Fibroblast of the conjunctiva (primary cell): ENCODE results near the gene BAX.
"Not testable (repeated sequence)": the region's sequence is repeated elsewhere in the genome, so short reads cannot be mapped to it uniquely, and the experiment has no call there.

Source experiments
- DNase-seq: peaks from one replicate; pipeline ENCODE4 v3.0.0-alpha.2; 2010; ENCODE audit warnings: low read depth

Gene BAX

DNA sequence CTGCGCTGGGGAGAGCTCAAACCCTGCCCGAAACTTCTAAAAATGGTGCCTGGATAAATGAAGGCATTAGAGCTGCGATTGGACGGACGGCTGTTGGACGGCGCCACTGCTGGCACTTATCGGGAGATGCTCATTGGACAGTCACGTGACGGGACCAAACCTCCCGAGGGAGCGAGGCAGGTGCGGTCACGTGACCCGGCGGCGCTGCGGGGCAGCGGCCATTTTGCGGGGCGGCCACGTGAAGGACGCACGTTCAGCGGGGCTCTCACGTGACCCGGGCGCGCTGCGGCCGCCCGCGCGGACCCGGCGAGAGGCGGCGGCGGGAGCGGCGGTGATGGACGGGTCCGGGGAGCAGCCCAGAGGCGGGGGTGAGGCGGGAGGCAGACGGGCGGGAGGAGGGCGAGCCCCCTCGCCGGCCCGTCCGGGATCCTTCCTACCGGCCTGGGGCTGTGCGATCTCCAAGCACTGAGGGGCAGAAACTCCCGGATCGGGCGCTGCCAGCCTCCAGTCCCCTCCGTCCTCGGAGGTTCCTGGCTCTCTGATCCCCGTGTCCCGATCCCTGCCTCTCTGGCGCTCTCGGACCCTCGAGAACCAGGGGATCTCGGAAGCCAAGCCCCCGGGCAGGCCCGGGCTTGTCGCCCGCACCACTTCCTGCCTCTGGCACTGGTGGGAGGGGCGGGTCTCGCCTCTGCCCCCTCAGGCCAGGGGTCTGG, at the start of gene BAX:
TSS of gene BAX (plus strand) at position 281 of the 713 bp plus-strand sequence. CDS start at position 335, 54 bp downstream.
- peak; percentile 96 for DNase-seq

DNA sequence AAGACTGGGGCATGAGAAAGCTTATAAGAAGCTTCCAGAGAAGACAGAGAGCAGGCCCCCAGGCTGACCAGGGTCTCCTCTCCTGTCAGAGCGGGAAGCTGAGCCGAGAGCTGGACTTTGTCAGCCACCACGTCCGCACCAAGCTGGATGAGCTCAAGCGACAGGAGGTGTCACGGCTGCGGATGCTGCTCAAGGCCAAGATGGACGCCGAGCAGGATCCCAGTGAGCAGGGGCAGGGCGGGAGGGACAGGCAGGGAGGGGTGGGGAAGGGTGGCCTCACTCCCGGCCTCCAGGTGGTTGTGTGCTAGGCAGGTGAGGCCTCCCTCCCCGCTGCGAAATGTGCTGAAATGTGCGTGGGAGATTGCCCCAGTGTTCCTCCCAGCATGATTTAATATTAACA, 49.0 kb upstream of the BAX start:
- DNase-seq, result no peak

- no peak for DNase-seq
These were observed 48.4 kb upstream of the BAX start for GRCh38 chr19:48906324-48906723.

DNA sequence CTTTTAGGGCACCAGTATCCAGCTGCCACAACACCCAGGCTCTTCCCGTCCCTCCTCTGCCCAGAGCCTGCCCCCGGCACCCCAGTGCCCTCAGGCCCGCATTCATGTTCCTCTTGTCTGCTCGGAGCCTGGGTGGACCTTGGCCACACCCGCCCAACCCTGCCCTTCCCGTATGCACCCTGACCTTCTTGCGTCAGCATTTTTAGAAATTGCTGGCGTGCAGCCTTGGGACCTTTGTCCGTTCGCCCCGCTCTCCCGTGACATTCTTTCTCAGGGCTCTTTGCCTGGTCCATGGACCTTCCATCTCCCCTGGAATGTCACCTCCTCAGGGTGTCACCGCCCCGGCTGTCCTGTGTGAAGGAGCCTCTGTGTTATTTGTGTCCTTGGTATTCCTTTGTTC, 47.0 kb upstream of the BAX start:
- DNase-seq, result no peak

DNA sequence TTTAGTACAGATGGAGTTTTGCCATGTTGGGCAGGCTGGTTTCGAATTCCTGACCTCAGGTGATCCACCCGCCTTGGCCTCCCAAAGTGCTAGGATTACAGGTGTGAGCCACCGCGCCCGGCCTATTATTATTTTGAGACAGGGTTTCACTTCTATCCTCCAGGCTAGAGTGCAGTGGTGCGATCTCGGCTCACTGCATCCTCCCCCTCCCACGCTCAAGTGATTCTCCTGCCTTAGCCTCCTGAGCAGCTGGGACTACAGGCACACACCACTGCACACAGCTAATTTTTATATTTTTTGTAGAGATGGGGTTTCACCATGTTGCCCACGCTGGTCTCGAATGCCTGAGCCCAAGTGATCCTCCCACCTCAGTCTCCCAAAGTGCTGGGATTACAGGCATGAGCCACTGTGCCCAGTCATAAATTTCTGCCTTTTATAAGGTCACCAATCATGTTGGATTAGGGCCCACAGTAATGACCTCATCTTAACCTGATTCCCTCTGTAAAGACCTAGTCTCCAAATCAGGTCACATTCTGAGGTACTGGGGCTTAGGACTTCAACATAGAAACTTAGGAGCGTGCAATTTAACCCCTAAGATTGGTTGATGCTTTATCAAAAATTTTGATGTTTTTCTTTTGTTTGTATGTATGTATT, 45.1 kb upstream of the BAX start:
- not testable (repeated sequence) for DNase-seq

- DNase-seq, result no peak
These were observed 43.9 kb upstream of the BAX start for GRCh38 chr19:48910803-48911202.

DNA sequence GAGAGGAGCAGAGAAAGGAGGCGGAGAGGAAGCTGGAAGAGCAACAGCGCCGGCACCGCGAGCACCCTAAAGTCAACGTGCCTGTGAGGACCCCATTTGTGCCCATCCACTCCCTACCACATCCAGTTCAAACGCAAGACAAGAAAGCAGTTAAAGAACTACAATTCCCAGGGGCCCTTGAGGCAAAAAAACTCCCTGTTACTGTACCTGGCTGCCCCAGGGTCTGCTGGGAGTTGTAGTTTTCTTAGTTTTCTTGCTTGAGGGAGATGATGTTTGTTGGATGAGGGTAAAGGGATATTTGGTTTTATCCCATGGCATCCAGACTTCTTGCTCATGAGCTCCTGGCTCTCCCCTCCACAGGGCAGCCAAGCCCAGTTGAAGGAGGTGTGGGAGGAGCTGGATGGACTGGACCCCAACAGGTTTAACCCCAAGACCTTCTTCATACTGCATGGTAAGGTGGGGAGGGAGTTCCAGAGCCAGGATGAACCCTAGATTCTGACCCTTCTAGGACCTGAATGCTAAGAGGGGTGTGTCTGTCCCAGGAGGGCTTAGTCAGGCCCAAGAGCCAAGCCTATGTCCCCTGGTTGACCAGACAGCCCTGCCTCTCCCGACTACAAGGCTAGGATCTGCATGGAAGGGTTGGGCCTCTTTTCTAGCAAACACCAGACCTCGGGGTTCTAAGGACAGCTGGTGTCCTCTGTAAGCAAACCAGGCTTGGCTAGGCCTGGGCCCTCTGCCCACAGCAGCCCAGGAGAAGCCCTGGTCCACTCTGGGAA, 41.4 kb upstream of the BAX start:
- no peak for DNase-seq

DNA sequence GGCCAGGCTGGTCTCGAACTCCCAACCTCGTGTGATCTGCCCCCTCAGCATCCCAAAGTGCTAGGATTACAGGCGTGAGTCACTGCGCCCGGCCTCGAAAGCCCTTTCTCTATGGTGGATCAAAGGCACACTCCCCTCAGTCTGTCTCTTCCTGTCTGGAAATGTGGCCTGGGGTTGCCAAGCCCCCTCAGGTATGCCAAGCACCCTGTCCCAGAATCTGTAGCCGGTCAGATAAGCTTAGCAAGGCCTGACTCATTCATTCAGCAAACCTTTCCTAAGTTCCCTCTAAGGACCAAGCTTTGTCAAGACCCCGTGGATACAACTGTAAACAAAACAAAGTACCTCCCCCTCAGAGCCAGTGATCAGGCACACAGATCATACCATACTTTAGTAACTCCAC, 40.5 kb upstream of the BAX start:
- no peak for DNase-seq

GRCh38 chr19:48915757-48916156, 38.9 kb upstream of the BAX start:
- no peak for DNase-seq

DNA sequence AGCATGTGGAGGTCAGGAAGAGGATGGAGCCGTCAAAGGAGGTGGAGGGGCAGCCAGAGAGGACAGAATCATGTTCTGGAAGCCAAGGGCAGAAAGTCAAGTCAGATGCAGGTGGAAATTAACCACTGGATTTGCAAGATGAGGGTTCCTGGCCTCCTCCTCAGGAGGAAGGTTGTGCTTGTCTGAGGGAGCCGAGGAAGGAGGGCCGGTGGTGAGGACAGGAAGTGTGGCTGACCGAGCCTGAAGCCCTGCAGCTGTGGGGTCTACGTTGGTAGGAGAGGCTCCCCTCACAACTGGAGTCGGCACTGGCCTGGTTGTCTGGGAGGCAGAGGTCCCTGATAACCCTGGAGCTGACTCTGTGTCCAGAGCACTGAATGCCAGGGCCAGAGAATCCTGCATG, 36.6 kb upstream of the BAX start:
- DNase-seq, result no peak

- no peak for DNase-seq
These were observed 35.9 kb upstream of the BAX start for GRCh38 chr19:48918801-48919247.

GRCh38 chr19:48919271-48919670, 35.4 kb upstream of the BAX start:
- not testable (repeated sequence) for DNase-seq

DNA sequence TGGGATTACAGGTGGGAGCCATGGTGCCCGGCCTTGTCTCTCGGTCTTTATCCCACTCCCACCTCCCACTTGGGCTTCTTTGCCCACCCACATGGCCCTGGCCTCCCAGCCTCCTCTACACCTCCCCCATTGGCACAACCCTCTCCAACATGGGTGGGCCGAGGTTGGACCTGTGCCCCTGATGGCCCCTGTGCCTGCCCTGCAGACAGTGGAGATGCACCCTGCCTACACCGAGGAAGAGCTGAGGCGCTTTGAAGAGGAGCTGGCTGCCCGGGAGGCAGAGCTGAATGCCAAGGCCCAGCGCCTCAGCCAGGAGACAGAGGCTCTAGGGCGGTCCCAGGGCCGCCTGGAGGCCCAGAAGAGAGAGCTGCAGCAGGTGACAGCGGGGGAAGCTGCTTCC, 33.7 kb upstream of the BAX start:
- no peak for DNase-seq

DNA sequence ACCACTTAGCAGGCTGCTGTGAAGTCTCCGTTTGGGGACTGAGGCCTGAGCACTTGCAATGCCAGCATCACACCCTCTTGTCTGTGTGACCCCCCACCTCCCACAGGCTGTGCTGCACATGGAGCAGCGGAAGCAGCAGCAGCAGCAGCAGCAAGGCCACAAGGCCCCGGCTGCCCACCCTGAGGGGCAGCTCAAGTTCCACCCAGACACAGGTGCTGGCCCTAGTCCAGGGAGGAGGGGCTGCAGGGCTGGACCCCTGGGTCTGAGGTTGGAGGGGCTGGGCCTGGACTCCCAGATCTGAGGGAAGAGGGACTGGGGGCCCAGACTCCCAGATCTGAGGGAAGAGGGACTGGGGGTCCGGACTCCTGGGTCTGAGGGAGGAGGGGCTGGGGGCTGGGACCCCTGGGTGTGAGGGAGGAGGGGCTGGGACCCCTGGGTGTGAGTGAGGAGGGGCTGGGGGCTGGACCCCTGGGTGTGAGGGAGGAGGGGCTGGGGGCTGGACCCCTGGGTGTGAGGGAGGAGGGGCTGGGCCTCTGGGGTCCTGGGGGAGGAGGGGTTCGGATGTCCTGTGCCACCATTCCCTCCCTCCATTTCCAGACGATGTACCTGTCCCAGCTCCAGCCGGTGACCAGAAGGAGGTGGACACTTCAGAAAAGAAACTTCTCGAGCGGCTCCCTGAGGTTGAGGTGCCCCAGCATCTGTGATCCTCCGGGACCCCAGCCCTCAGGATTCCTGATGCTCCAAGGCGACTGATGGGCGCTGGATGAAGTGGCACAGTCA, 32.8 kb upstream of the BAX start:
- no peak for DNase-seq

GRCh38 chr19:48922548-48923490, 31.9 kb upstream of the BAX start:
- no peak for DNase-seq

DNA sequence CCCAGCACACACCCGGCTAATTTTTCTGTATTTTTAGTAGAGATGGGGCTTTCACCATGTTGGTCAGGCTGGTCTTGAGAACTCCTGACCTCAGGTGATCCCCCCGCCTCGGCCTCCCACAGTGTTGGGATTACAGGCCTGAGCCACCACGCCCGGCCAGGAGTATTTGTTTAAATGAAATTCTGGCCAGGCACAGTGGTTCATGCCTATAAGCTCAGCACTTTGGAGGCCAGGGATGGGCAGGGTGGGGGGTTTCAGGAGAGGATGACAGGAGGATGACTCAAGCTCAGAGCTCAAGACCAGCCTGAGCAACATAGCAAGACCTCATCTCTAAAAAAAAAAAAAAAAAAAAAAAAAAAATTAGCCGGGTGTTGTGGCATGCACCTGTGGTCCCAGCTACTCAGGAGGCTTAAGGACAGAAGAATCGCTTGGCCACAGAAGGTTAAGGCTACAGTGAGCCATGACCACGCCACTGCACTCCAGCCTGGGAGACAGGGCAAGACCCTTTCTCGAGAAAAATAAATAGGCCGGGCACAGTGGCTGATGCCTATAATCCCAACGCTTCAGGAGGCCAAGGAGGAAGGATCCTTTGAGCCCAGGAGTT, 29.3 kb upstream of the BAX start:
- DNase-seq, result peak; percentile 29

DNA sequence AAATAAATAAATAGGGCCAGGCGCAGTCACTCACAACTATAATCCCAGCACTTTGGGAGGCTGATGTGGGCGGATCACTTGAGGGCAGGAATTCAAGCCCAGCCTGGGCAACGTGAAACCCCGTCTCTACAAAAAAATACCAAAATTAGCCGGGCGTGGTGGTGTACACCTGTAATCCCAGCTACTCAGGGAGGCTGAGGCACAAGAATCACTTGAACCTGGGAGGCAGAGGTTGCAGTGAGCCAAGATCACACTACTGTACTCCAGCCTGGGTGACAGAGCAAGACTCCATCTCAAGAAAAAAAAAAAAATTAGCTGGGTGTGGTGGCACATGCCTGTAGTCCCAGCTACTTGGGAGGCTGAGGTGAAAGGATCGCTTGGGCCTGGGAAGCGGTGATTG, 28.8 kb upstream of the BAX start:
- not testable (repeated sequence) for DNase-seq

GRCh38 chr19:48926909-48927308, 27.8 kb upstream of the BAX start:
- DNase-seq, result peak; percentile 87

- not testable (repeated sequence) for DNase-seq
These were observed 27.0 kb upstream of the BAX start for GRCh38 chr19:48927692-48928091.

DNA sequence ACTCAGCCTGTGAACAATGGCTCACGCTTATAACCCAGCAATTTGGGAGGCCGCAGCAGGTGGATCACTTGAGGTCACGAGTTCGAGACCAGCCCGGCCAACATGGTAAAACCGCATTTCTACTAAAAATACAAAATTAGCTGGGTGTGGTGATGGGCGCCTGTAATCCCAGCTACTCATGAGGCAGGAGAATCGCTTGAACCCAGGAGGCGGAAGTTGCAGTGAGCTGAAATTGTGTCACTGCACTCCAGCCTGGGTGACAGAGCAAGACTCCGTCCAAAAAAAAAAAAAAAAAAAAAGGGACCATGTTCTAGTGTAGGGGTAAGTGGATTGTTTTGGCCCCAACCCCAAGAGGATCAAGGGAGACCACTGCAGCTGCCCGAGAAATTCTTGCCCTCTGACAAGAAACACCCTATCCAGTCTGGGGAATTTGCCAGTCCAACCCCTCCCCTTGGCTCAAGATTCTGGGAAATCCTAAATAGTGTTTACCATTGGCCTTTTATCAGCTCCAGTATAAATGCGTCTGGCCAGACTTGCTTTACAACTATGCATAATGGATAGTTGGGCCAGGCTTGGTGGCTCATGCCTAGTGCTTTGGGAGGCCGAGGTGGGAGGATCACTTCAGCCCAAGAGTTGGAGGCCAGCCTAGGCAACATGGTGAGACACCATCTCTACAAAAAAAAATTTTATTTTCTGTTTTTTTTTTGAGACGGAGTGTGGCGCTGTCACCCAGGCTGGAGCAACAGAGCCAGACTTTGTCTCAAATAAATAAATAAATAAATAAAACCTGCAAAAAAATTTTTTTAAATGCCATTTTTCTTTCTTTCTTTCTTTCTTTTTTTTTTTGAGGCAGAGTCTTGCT, 26.3 kb upstream of the BAX start:
- DNase-seq, result peak; percentile 30
